ENCODE measurements around the gene PKNOX2.

Gene PKNOX2

GRCh38 chr11:125200441-125200840, 35.9 kb downstream of the PKNOX2 start:
- Histone ChIP-seq H2AFZ (ENCODE audit: low read length) (no peak overlapping the region), H3K4me1 (ENCODE audit: low read length) (no peaks in the 10 kb centered on the region), H3K27me3 (replicated peaks; ENCODE audit: insufficient read depth, low read length) (no peaks in the 10 kb centered on the region), H3K9me3 (replicated peaks; ENCODE audit: insufficient read depth, low read length) (no peaks in the 10 kb centered on the region), H3F3A (ENCODE audit: insufficient read depth, low read length) (no peaks in the 10 kb centered on the region), H3K4me3 (ENCODE audit: low read length) (no peak overlapping the region), H3K4me2 (ENCODE audit: low read depth, low read length) (no peak overlapping the region), H3K27ac (ENCODE audit: low read length) (no peak overlapping the region), H3K36me3 (replicated peaks; ENCODE audit: insufficient read depth, low read length) (no peaks in the 10 kb centered on the region), H3K9ac (ENCODE audit: low read length) (no peak overlapping the region), H3K79me2 (ENCODE audit: low read length) (no peaks in the 10 kb centered on the region), H3K9me2 (replicated peaks; ENCODE audit: insufficient read depth, low read length) (no peaks in the 10 kb centered on the region), H4K20me1 (ENCODE audit: insufficient read depth, low read length) (no peaks in the 10 kb centered on the region)
- no peak for TF ChIP-seq EZH2phosphoT487 (IDR thresholded peaks at IDR 0.05; ENCODE audit: low read length)
- DNase-seq = no peak

DNA sequence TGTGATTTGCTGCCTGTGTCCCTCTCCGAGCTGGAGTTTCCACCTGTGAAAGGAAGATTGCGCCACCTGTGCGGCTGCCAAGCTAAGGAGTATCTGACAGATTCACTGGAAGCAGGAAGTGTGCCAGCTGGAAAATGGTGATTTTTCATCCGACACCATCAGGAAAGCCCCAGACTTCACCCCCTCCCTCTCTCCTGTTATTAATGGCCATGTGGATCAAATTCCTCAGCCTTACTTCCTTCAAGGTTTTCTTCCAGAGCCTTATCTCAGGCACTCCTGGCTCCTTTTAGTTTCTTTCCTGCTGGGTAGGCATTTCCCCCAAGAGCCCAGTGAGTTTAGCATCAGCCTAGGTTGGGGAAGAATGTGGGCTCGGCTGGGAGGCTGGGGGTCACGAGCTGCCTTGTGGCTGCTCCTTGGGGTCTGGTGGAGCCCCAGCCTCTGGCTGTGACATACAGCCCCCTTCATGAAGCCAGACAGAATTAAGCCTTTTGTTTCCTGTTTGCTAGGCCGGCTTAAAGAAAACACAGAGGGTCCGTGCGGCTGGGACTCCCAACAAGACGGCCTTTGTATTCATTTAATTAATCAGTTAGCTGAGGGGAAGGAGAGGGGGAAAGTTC, 37.1 kb downstream of the PKNOX2 start:
- Histone ChIP-seq H3K9me3 (replicated peaks; ENCODE audit: insufficient read depth, low read length) (no peaks in the 10 kb centered on the region), H3K9ac (ENCODE audit: low read length) (no peak overlapping the region), H3K9me2 (replicated peaks; ENCODE audit: insufficient read depth, low read length) (no peaks in the 10 kb centered on the region), H3K27ac (ENCODE audit: low read length) (no peak overlapping the region), H2AFZ (ENCODE audit: low read length) (no peak overlapping the region), H3F3A (ENCODE audit: insufficient read depth, low read length) (no peaks in the 10 kb centered on the region), H3K79me2 (ENCODE audit: low read length) (no peaks in the 10 kb centered on the region), H3K4me3 (ENCODE audit: low read length) (no peak overlapping the region), H3K4me2 (ENCODE audit: low read depth, low read length) (no peak overlapping the region), H3K36me3 (replicated peaks; ENCODE audit: insufficient read depth, low read length) (no peaks in the 10 kb centered on the region), H3K4me1 (ENCODE audit: low read length) (no peaks in the 10 kb centered on the region), H3K27me3 (replicated peaks; ENCODE audit: insufficient read depth, low read length) (no peaks in the 10 kb centered on the region), H4K20me1 (ENCODE audit: insufficient read depth, low read length) (no peaks in the 10 kb centered on the region)
- no peak for DNase-seq
- TF ChIP-seq, protein P1, sequence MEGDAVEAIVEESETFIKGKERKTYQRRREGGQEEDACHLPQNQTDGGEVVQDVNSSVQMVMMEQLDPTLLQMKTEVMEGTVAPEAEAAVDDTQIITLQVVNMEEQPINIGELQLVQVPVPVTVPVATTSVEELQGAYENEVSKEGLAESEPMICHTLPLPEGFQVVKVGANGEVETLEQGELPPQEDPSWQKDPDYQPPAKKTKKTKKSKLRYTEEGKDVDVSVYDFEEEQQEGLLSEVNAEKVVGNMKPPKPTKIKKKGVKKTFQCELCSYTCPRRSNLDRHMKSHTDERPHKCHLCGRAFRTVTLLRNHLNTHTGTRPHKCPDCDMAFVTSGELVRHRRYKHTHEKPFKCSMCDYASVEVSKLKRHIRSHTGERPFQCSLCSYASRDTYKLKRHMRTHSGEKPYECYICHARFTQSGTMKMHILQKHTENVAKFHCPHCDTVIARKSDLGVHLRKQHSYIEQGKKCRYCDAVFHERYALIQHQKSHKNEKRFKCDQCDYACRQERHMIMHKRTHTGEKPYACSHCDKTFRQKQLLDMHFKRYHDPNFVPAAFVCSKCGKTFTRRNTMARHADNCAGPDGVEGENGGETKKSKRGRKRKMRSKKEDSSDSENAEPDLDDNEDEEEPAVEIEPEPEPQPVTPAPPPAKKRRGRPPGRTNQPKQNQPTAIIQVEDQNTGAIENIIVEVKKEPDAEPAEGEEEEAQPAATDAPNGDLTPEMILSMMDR (IDR thresholded peaks at IDR 0.05; ENCODE audit: low read length) = no peak
- TF ChIP-seq EZH2 (optimal IDR thresholded peaks at IDR 0.05; ENCODE audit: low read depth, low read length) (no peak), EZH2phosphoT487 (IDR thresholded peaks at IDR 0.05; ENCODE audit: low read length) (no peak)

DNA sequence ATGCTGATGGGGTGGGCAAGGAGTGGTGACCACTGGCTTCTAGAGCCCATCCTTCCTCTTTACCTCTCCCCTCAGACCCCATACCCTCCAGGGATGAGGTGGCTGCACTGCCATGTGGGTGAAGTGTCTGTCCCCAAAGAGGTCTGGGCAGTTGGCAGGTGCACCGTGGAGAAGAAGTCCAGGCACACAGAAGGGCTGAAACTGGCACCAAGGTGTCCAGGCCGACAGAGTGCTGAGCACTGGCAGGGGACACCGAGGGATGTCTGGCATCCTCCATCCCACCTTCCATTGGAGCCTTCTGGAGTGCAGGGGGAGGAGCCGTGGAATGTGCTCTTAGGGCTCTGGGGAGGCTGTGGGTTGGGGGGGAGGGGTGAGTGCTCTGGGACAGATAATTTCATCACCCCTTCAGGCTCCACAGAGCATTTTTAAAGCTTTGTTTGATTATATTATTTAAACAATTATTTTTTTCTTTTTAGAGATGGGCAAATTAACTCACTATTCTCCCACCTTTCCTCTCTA, 37.9 kb downstream of the PKNOX2 start:
- TF ChIP-seq, protein P1 (IDR thresholded peaks at IDR 0.05; ENCODE audit: low read length) = no peak
- TF ChIP-seq EZH2phosphoT487 (IDR thresholded peaks at IDR 0.05; ENCODE audit: low read length) (no peak), EZH2 (optimal IDR thresholded peaks at IDR 0.05; ENCODE audit: low read depth, low read length) (no peak)
- H3K79me2 ChIP-seq (ENCODE audit: low read length) = no peaks in the 10 kb centered on the region
- no peaks in the 10 kb centered on the region for H3K4me1 ChIP-seq (ENCODE audit: low read length)
- H3K36me3 ChIP-seq (replicated peaks; ENCODE audit: insufficient read depth, low read length) = no peaks in the 10 kb centered on the region
- no peaks in the 10 kb centered on the region for H3K27me3 ChIP-seq (replicated peaks; ENCODE audit: insufficient read depth, low read length)
- no peak overlapping the region for H3K4me3 ChIP-seq (ENCODE audit: low read length)
- H3K9me2 ChIP-seq (replicated peaks; ENCODE audit: insufficient read depth, low read length) = no peaks in the 10 kb centered on the region
- H3F3A ChIP-seq (ENCODE audit: insufficient read depth, low read length) = no peaks in the 10 kb centered on the region
- no peak overlapping the region for H2AFZ ChIP-seq (ENCODE audit: low read length)
- no peak for DNase-seq
- no peaks in the 10 kb centered on the region for H3K9me3 ChIP-seq (replicated peaks; ENCODE audit: insufficient read depth, low read length)
- no peaks in the 10 kb centered on the region for H4K20me1 ChIP-seq (ENCODE audit: insufficient read depth, low read length)
- no peak overlapping the region for H3K4me2 ChIP-seq (ENCODE audit: low read depth, low read length)
- H3K27ac ChIP-seq (ENCODE audit: low read length) = no peak overlapping the region
- H3K9ac ChIP-seq (ENCODE audit: low read length) = no peak overlapping the region

DNA sequence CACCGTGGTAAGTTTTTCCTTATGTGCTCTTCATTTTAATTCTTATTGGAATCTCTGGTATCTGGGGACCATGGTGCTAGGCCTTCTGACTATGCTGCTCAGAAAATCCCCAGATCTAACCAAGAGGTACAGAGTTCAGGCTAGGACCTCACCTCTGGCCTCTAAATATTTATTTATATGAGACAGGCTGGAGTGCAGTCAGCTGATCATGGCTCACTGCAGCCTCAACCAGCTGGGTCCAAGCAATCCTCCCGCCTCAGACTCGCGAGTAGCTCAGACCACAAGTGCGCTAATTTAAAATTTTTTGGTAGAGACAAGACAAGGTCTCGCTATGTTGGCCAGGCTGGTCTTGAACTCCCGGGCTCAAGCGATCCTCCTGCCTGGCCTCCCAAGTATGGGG, 38.4 kb downstream of the PKNOX2 start:
- no peaks in the 10 kb centered on the region for H3K36me3 ChIP-seq (replicated peaks; ENCODE audit: insufficient read depth, low read length)
- TF ChIP-seq EZH2phosphoT487 (IDR thresholded peaks at IDR 0.05; ENCODE audit: low read length) = no peak
- TF ChIP-seq, protein P1 (IDR thresholded peaks at IDR 0.05; ENCODE audit: low read length) = no peak
- no peak for TF ChIP-seq EZH2 (optimal IDR thresholded peaks at IDR 0.05; ENCODE audit: low read depth, low read length)
- no peaks in the 10 kb centered on the region for H3K79me2 ChIP-seq (ENCODE audit: low read length)
- H3K9me3 ChIP-seq (replicated peaks; ENCODE audit: insufficient read depth, low read length) = no peaks in the 10 kb centered on the region
- no peak for DNase-seq
- H3K27ac ChIP-seq (ENCODE audit: low read length) = no peak overlapping the region
- H3K9ac ChIP-seq (ENCODE audit: low read length) = no peak overlapping the region
- H3K4me1 ChIP-seq (ENCODE audit: low read length) = no peaks in the 10 kb centered on the region
- no peak overlapping the region for H3K4me3 ChIP-seq (ENCODE audit: low read length)
- H3K4me2 ChIP-seq (ENCODE audit: low read depth, low read length) = no peak overlapping the region
- H3F3A ChIP-seq (ENCODE audit: insufficient read depth, low read length) = no peaks in the 10 kb centered on the region
- H4K20me1 ChIP-seq (ENCODE audit: insufficient read depth, low read length) = no peaks in the 10 kb centered on the region
- H3K27me3 ChIP-seq (replicated peaks; ENCODE audit: insufficient read depth, low read length) = no peaks in the 10 kb centered on the region
- H3K9me2 ChIP-seq (replicated peaks; ENCODE audit: insufficient read depth, low read length) = no peaks in the 10 kb centered on the region
- no peak overlapping the region for H2AFZ ChIP-seq (ENCODE audit: low read length)
